Kidney (tissue), 14 donors: ENCODE measurements around the gene SF3A1. TPM values are rescaled to one million over a fixed set of nuclear protein-coding genes. Genes with fewer than 3 reads are reported as not detected.

Experiments
- DNase-seq, 5 donors: peaks; one replicate each; pipeline ENCODE4 v3.0.0-alpha.2; 2013 to 2020
- FAIRE-seq: peaks from 2 replicates; lab custom pipeline; 2012; peaks lifted over from hg19 to GRCh38; lab: Jason Lieb, UNC
- H3K27ac ChIP-seq, 2 donors: one replicate each; pipeline ENCODE4 v1.7.0; 2013; ENCODE audit warnings: low read depth in 2 of 2, low read length in 2 of 2, inconsistent platforms in 1 of 2
- H3K27me3 ChIP-seq: one replicate; pipeline ENCODE4 v1.7.1; 2013; ENCODE audit warnings: low read length, inconsistent platforms; ENCODE audit not compliant: control insufficient read depth, insufficient read depth
- H3K36me3 ChIP-seq, 3 donors: one replicate each; pipeline versions ENCODE4 v1.7.0 to v1.7.1; 2013; ENCODE audit warnings: low read length in 3 of 3, control low read depth in 1 of 3, inconsistent platforms in 1 of 3; ENCODE audit not compliant: insufficient read depth in 3 of 3, control insufficient read depth in 2 of 3
- H3K4me1 ChIP-seq, 3 donors: one replicate each; pipeline versions ENCODE4 v1.7.0 to v1.7.1; 2013; ENCODE audit warnings: low read length in 3 of 3, inconsistent platforms in 1 of 3, low read depth in 1 of 3; ENCODE audit not compliant: control insufficient read depth in 2 of 3, insufficient read depth in 2 of 3
- H3K4me3 ChIP-seq, 3 donors: one replicate each; pipeline versions ENCODE4 v1.7.0 to v1.8.1; 2013; ENCODE audit warnings: low read length in 3 of 3, control low read depth in 1 of 3, inconsistent platforms in 1 of 3
- H3K9ac ChIP-seq, 3 donors: one replicate each; pipeline versions ENCODE4 v1.7.0 to v1.7.1; 2013; ENCODE audit warnings: low read length in 3 of 3, control low read depth in 1 of 3, inconsistent platforms in 1 of 3
- H3K9me3 ChIP-seq, 3 donors: one replicate each; pipeline versions ENCODE4 v1.7.0 to v1.7.1; 2013; ENCODE audit warnings: low read length in 3 of 3, control low read depth in 1 of 3, inconsistent platforms in 1 of 3; ENCODE audit not compliant: control insufficient read depth in 2 of 3, insufficient read depth in 1 of 3
- CTCF ChIP-seq: IDR thresholded peaks from 3 replicates; pipeline ENCODE4 v1.5.1; 2012; ENCODE audit warnings: mild to moderate bottlenecking, moderate library complexity, borderline replicate concordance; ENCODE audit not compliant: insufficient read depth; ENCODE audit errors: extremely low read depth
- intact Hi-C: fragments of 100-400 bp; cut with DNase I; formaldehyde crosslinking; loops from one replicate; pipeline ENCODE4 v1.11.1; 2022
- polyA plus RNA-seq: library from polyadenylated mRNA; stranded (reverse); fragments of 350-450 nt; fragmentation: Illumina TruSeq; extraction: RNeasy Lipid Tissue Mini Kit (QIAGEN cat#74804); gene quantifications from one replicate; pipeline ENCODE4 v1.2.3, GENCODE V29; 2014; ENCODE audit warnings: low read depth, low replicate concordance; ENCODE audit not compliant: insufficient read depth
- total RNA-seq: library from RNA; stranded (reverse); fragmentation: NEBNext Ultra II Directional; extraction: Animal tissue kit (Norgen Biotek cat#: 25700); gene quantifications from one replicate; pipeline ENCODE4 v1.2.1, GENCODE V29; 2021
- donor health status: control.
- donor health status: control.
- donor health status: control.
- donor health status: control.
- donor health status: control.
- donor health status: DM: yes; HTN: yes; CAD: no.
- donor health status: Normal renal cell carcinoma (clear cell type).

The SF3A1 gene
- total and polyA plus RNA-seq, 2 donors from 2014 or later: 23.7 to 179 TPM

- H3K27me3 ChIP-seq: no peaks in the 10 kb centered on the region
- no peak overlapping the region for H3K9ac ChIP-seq
- intact Hi-C loops: no loop called here
- FAIRE-seq (no peak), DNase-seq (no peak)
- H3K9me3 ChIP-seq: no peaks in the 10 kb centered on the region
- H3K36me3 ChIP-seq: peaks cover 0 to 9% (median 3%) of the 10 kb centered on the region in 3 donors
- no peak overlapping the region for H3K27ac ChIP-seq
- no peak overlapping the region for H3K4me3 ChIP-seq
- no peak for TF ChIP-seq CTCF
- H3K4me1 ChIP-seq: peaks cover 0 to 12% (median 0%) of the 10 kb centered on the region in 3 donors
These were observed 26.4 kb upstream of the SF3A1 start for GRCh38 chr22:30383061-30383460.

- no peak overlapping the region for H3K27ac ChIP-seq
- H3K36me3 ChIP-seq: peaks cover 0 to 9% (median 3%) of the 10 kb centered on the region in 3 donors
- no peak for TF ChIP-seq CTCF
- FAIRE-seq (no peak), DNase-seq (no peak)
- no peak overlapping the region for H3K9ac ChIP-seq
- intact Hi-C loops: no loop called here
- no peak overlapping the region for H3K4me3 ChIP-seq
- peaks cover 0 to 9% (median 0%) of the 10 kb centered on the region in 3 donors for H3K4me1 ChIP-seq
- no peaks in the 10 kb centered on the region for H3K9me3 ChIP-seq
- H3K27me3 ChIP-seq: no peaks in the 10 kb centered on the region
These were observed 25.6 kb upstream of the SF3A1 start for GRCh38 chr22:30382340-30382739.

GRCh38 chr22:30381264-30381663, 24.6 kb upstream of the SF3A1 start:
- FAIRE-seq (no peak), DNase-seq (no peak)
- peaks cover 0 to 3% (median 0%) of the 10 kb centered on the region in 3 donors for H3K4me1 ChIP-seq
- no peak overlapping the region for H3K27ac ChIP-seq
- no peak for TF ChIP-seq CTCF
- H3K9me3 ChIP-seq: no peaks in the 10 kb centered on the region
- H3K36me3 ChIP-seq: peaks cover 0 to 9% (median 3%) of the 10 kb centered on the region in 3 donors
- no peak overlapping the region for H3K4me3 ChIP-seq
- H3K9ac ChIP-seq: no peak overlapping the region
- intact Hi-C loops: no loop called here
- H3K27me3 ChIP-seq: no peaks in the 10 kb centered on the region

- TF ChIP-seq CTCF: no peak
- H3K27ac ChIP-seq: no peak overlapping the region
- no peaks in the 10 kb centered on the region for H3K27me3 ChIP-seq
- H3K9ac ChIP-seq: no peak overlapping the region
- peaks cover 0 to 9% (median 3%) of the 10 kb centered on the region in 3 donors for H3K36me3 ChIP-seq
- no peaks in the 10 kb centered on the region for H3K9me3 ChIP-seq
- intact Hi-C loops: no loop called here
- no peak overlapping the region for H3K4me3 ChIP-seq
- no peak for DNase-seq
- no peaks in the 10 kb centered on the region for H3K4me1 ChIP-seq
- no peak for FAIRE-seq
These were observed 23.3 kb upstream of the SF3A1 start for GRCh38 chr22:30380011-30380410.
